H1 (cell line): ENCODE results near the gene OR4K2. TPM values are rescaled to one million over a fixed set of nuclear protein-coding genes. Genes with fewer than 3 reads are reported as not detected.

Experiments
- CTCF ChIA-PET: fragments of 300-600 bp; sonication (Branson Sonifier 250); formaldehyde crosslinking; loops from one replicate; lab custom pipeline; 2021; ENCODE audit not compliant: partially characterized antibody; lab: Charles Lee
- POLR2A ChIA-PET: fragments of 300-600 bp; sonication (Branson Sonifier 250); formaldehyde crosslinking; loops from one replicate; lab custom pipeline; 2021; ENCODE audit warnings: inconsistent platforms; ENCODE audit not compliant: partially characterized antibody; lab: Charles Lee
- DNase-seq, 2 experiments: peaks; one replicate each; pipeline versions ENCODE4 v3.0.0 to v3.0.0-alpha.2; 2010 to 2022; ENCODE audit warnings: low spot score in 2 of 2, low read depth in 1 of 2, mixed read lengths in 1 of 2
- FAIRE-seq: peaks from 2 replicates; lab custom pipeline; 2011; peaks lifted over from hg19 to GRCh38; lab: Jason Lieb, UNC
- H2AFZ ChIP-seq: 2 replicates; pipeline ENCODE4 v1.8.1; 2012; ENCODE audit warnings: low read length, inconsistent platforms
- H2AK5ac ChIP-seq: 2 replicates; pipeline ENCODE4 v1.6.1; 2013; ENCODE audit warnings: low read depth, low read length
- H2BK120ac ChIP-seq: replicated peaks from 2 replicates; pipeline ENCODE3; 2013; ENCODE audit warnings: low read depth, low read length, inconsistent platforms
- H2BK12ac ChIP-seq: 2 replicates; pipeline ENCODE4 v1.6.1; 2013; ENCODE audit warnings: low read depth, low read length
- H2BK15ac ChIP-seq: 2 replicates; pipeline ENCODE4 v1.6.1; 2013; ENCODE audit warnings: low read length
- H2BK20ac ChIP-seq: 2 replicates; pipeline ENCODE4 v1.6.1; 2013; ENCODE audit warnings: low read length
- H2BK5ac ChIP-seq: 2 replicates; pipeline ENCODE4 v1.6.1; 2013; ENCODE audit warnings: low read depth, low read length
- H3K14ac ChIP-seq: 2 replicates; pipeline ENCODE4 v1.6.1; 2013; ENCODE audit warnings: inconsistent platforms; ENCODE audit not compliant: insufficient read length
- H3K18ac ChIP-seq: 2 replicates; pipeline ENCODE4 v1.6.1; 2013; ENCODE audit warnings: low read length; ENCODE audit errors: extremely low read depth
- H3K23ac ChIP-seq: 2 replicates; pipeline ENCODE4 v1.6.1; 2013; ENCODE audit warnings: inconsistent platforms; ENCODE audit not compliant: insufficient read length
- H3K23me2 ChIP-seq: 2 replicates; pipeline ENCODE4 v1.6.1; 2013; ENCODE audit warnings: low read depth, low read length
- H3K27ac ChIP-seq: 2 replicates; pipeline ENCODE4 v1.6.1; 2011; ENCODE audit warnings: low read depth, low read length, inconsistent platforms
- H3K27me3 ChIP-seq, 4 experiments: replicated peaks in 1 of 4; 1 replicate in 1 of 4; 2 replicates in 3 of 4; pipeline versions ENCODE4 v1.6.1 to v1.8.1; 2011 to 2013; ENCODE audit warnings: low read length in 3 of 4, mild to moderate bottlenecking in 3 of 4, inconsistent platforms in 2 of 4, mixed read lengths in 2 of 4, moderate library complexity in 1 of 4; ENCODE audit not compliant: control insufficient read depth in 3 of 4, insufficient read depth in 3 of 4; ENCODE audit errors: extremely low read depth in 1 of 4
- H3K36me3 ChIP-seq, 4 experiments: 2 replicates each; pipeline versions ENCODE4 v1.6.1 to v1.8.1; 2011 to 2013; ENCODE audit warnings: mild to moderate bottlenecking in 4 of 4, low read length in 3 of 4, moderate library complexity in 2 of 4, control low read depth in 1 of 4, inconsistent platforms in 1 of 4; ENCODE audit not compliant: insufficient read depth in 4 of 4, control insufficient read depth in 2 of 4
- H3K4ac ChIP-seq: replicated peaks from 2 replicates; pipeline ENCODE3; 2013; ENCODE audit warnings: low read length, low read depth, mixed read lengths, inconsistent platforms; ENCODE audit not compliant: insufficient read length
- H3K4me1 ChIP-seq, 4 experiments: replicated peaks in 1 of 4; 1 replicate in 1 of 4; 2 replicates in 3 of 4; pipeline versions ENCODE4 v1.6.1 to v1.8.1; 2011 to 2013; ENCODE audit warnings: low read length in 3 of 4, inconsistent platforms in 2 of 4, mixed read lengths in 1 of 4; ENCODE audit not compliant: insufficient read depth in 4 of 4, control insufficient read depth in 3 of 4
- H3K4me2 ChIP-seq, 2 experiments: 2 replicates each; pipeline versions ENCODE4 v1.6.1 to v1.8.1; 2011 to 2013; ENCODE audit warnings: low read depth in 2 of 2, low read length in 2 of 2, control low read depth in 1 of 2, inconsistent platforms in 1 of 2, mild to moderate bottlenecking in 1 of 2; ENCODE audit not compliant: insufficient read depth in 1 of 2
- H3K4me3 ChIP-seq, 4 experiments: fragments of 200-600, 300-600 bp in 1 of 4; sonication (generic), shearing (Covaris generic), sonication (Bioruptor Twin) in 1 of 4; 2 replicates each; pipeline versions ENCODE4 v1.5.1 to v1.8.1; 2011 to 2016; ENCODE audit warnings: low read length in 4 of 4, low read depth in 3 of 4, control low read depth in 2 of 4, inconsistent platforms in 2 of 4, mild to moderate bottlenecking in 2 of 4, mixed read lengths in 1 of 4, moderate library complexity in 1 of 4; ENCODE audit not compliant: insufficient read depth in 2 of 4; ENCODE audit errors: extremely low read depth in 1 of 4
- H3K56ac ChIP-seq: replicated peaks from 2 replicates; pipeline ENCODE3; 2013; ENCODE audit warnings: low read depth, mild to moderate bottlenecking, mixed read lengths, low read length, inconsistent platforms; ENCODE audit not compliant: insufficient read length
- H3K79me1 ChIP-seq: 2 replicates; pipeline ENCODE4 v1.6.1; 2013; ENCODE audit warnings: low read depth, low read length, control low read depth
- H3K79me2 ChIP-seq, 2 experiments: 2 replicates each; pipeline versions ENCODE4 v1.6.1 to v1.8.1; 2012 to 2013; ENCODE audit warnings: low read length in 2 of 2, mild to moderate bottlenecking in 2 of 2, inconsistent platforms in 1 of 2; ENCODE audit not compliant: insufficient read depth in 2 of 2, control insufficient read depth in 1 of 2
- H3K9ac ChIP-seq, 4 experiments: replicated peaks in 1 of 4; 1 replicate in 1 of 4; 2 replicates in 3 of 4; pipeline versions ENCODE4 v1.6.1 to v1.8.1; 2011 to 2013; ENCODE audit warnings: low read depth in 3 of 4, low read length in 3 of 4, control low read depth in 2 of 4, mild to moderate bottlenecking in 2 of 4, moderate library complexity in 2 of 4, inconsistent platforms in 1 of 4; ENCODE audit errors: extremely low read depth in 1 of 4
- H3K9me3 ChIP-seq, 2 experiments: 2 replicates each; pipeline versions ENCODE4 v1.6.1 to v1.8.1; 2012 to 2013; ENCODE audit warnings: mild to moderate bottlenecking in 2 of 2, moderate library complexity in 2 of 2, control low read depth in 1 of 2, inconsistent platforms in 1 of 2, low read depth in 1 of 2, low read length in 1 of 2, mixed read lengths in 1 of 2; ENCODE audit not compliant: insufficient read depth in 2 of 2
- H4K20me1 ChIP-seq, 2 experiments: replicated peaks in 1 of 2; 2 replicates each; pipeline versions ENCODE3 to v1.8.1; 2011 to 2013; ENCODE audit warnings: inconsistent platforms in 2 of 2, low read length in 2 of 2, mild to moderate bottlenecking in 1 of 2; ENCODE audit not compliant: insufficient read depth in 2 of 2, control insufficient read depth in 1 of 2
- H4K5ac ChIP-seq: 2 replicates; pipeline ENCODE4 v1.6.1; 2013; ENCODE audit warnings: low read length, low read depth, mixed read lengths, inconsistent platforms; ENCODE audit not compliant: insufficient read length
- H4K8ac ChIP-seq: 2 replicates; pipeline ENCODE4 v1.8.0; 2013; ENCODE audit warnings: mild to moderate bottlenecking, moderate library complexity, low read length, inconsistent platforms; ENCODE audit not compliant: insufficient read depth; ENCODE audit errors: extremely low read depth
- H4K91ac ChIP-seq: replicated peaks from 2 replicates; pipeline ENCODE3; 2013; ENCODE audit warnings: low read length, mixed read lengths, inconsistent platforms; ENCODE audit not compliant: insufficient read length
- PHF8 ChIP-seq: fragments of 200-600 bp; sonication (generic); conservative IDR thresholded peaks from 2 replicates; pipeline ENCODE4 v1.7.1; 2012; ENCODE audit warnings: low read depth, mild to moderate bottlenecking, inconsistent platforms, low read length, moderate library complexity
- TAF1 ChIP-seq: IDR thresholded peaks from 2 replicates; pipeline ENCODE4 v1.6.1; 2011; ENCODE audit warnings: mild to moderate bottlenecking, low read depth, low read length
- ZNF274 ChIP-seq: IDR thresholded peaks from 2 replicates; pipeline ENCODE4 v1.7.0; 2012; ENCODE audit warnings: low read length, borderline replicate concordance; ENCODE audit errors: extremely low read depth
- WGBS, 2 experiments: shearing (Covaris generic) in 1 of 2; methylation state at CpG; one replicate each; pipeline versions ENCODE4 v1.1.6 to v1.1.7; 2013 to 2015; ENCODE audit warnings: low lambda C conversion rate in 2 of 2, mixed read lengths in 2 of 2, inconsistent platforms in 1 of 2, low coverage in 1 of 2, missing lambda C conversion rate in 1 of 2; ENCODE audit not compliant: insufficient replicate concordance in 2 of 2, insufficient coverage in 1 of 2, insufficient read length in 1 of 2; ENCODE audit errors: extremely low coverage in 1 of 2, missing lambda C conversion rate in 1 of 2; 5-methylcytosine and 5-hydroxymethylcytosine counted together
- polyA plus RNA-seq, 7 experiments: library from polyadenylated mRNA; depleted of rRNA in 3 of 7; stranded (reverse) in 5 of 7; unstranded in 2 of 7; fragments of >200 nt in 5 of 7; fragments of 200-250 nt in 2 of 7; gene quantifications; 1 replicate in 5 of 7; 2 replicates in 1 of 7; 4 replicates in 1 of 7; pipeline versions ENCODE4 v1.2.1 to v1.2.3, GENCODE V29; 2011 to 2013; ENCODE audit warnings: missing spikeins in 2 of 7, mixed read lengths in 2 of 7
- total RNA-seq: library from RNA; stranded (reverse); fragmentation: NEBNext Ultra II Directional; extraction: Animal tissue kit (Norgen Biotek cat#: 25700); gene quantifications from 2 replicates; pipeline ENCODE4 v1.2.1, GENCODE V29; 2021

The OR4K2 gene
- total and polyA plus RNA-seq, 2 of the 8 experiments (the other 6 are each of a cell fraction or from before 2014, with no cell fraction given), result not detected

GRCh38 chr14:19895282-19895681 is 20.3 kb downstream of the OR4K2 start:
- 33% methylated on average over 2 of the region's 2 CpGs; no CpG with 5 or more reads in 1 of the 2 experiments for WGBS, 2 experiments

More at GRCh38 chr14:19895282-19895681, 20.3 kb downstream of the OR4K2 start:
- DNase-seq (no peak), FAIRE-seq (no peak)
- no peak overlapping the region for H3K9ac ChIP-seq
- H3K23ac ChIP-seq, result no peak overlapping the region
- H2BK5ac ChIP-seq, result no peak overlapping the region
- no peaks in the 10 kb centered on the region for H3K4me1 ChIP-seq
- no peak overlapping the region for H3K4me3 ChIP-seq
- no peaks in the 10 kb centered on the region for H3K79me2 ChIP-seq
- no peak overlapping the region for H2BK120ac ChIP-seq
- H3K79me1 ChIP-seq, result no peaks in the 10 kb centered on the region
- no peaks in the 10 kb centered on the region for H3K27me3 ChIP-seq
- ChIA-PET CTCF (no interaction called here), POLR2A (no interaction called here)
- H4K91ac ChIP-seq, result no peak overlapping the region
- H3K4ac ChIP-seq, result no peak overlapping the region
- no peak overlapping the region for H2BK20ac ChIP-seq
- H4K5ac ChIP-seq, result no peak overlapping the region
- H3K9me3 ChIP-seq, result peaks cover 47 to 66% of the 10 kb centered on the region in 2 experiments
- H3K4me2 ChIP-seq, result no peak overlapping the region
- no peak for TF ChIP-seq ZNF274
- TF ChIP-seq TAF1, result no peak
- TF ChIP-seq PHF8, result no peak
- TF ChIP-seq, all 59 proteins: peak for 0
- Histone ChIP-seq H3K23me2 (no peaks in the 10 kb centered on the region), H2AK5ac (no peak overlapping the region), H3K36me3 (no peaks in the 10 kb centered on the region), H2BK12ac (no peak overlapping the region), H2BK15ac (no peak overlapping the region), H3K56ac (no peak overlapping the region), H4K8ac (no peak overlapping the region), H4K20me1 (no peaks in the 10 kb centered on the region), H3K18ac (no peak overlapping the region), H2AFZ (no peak overlapping the region), H3K14ac (no peak overlapping the region), H3K27ac (no peak overlapping the region)
